ENCODE measurements around the gene EPC2.

Gene EPC2

GRCh38 chr2:148696985-148697384 lies 52.4 kb downstream of the EPC2 start:
- no peak overlapping the region for H3K4me3 ChIP-seq (ENCODE audit: insufficient read depth, low read depth, low read length)
- WGBS, 2 experiments = 95% methylated on average over 1 to 2 of the region's 2 CpGs
- H3K4me1 ChIP-seq (ENCODE audit: control insufficient read depth, insufficient read depth, low read length) = no peaks in the 10 kb centered on the region
- no peaks in the 10 kb centered on the region for H3K27me3 ChIP-seq (ENCODE audit: control insufficient read depth, insufficient read depth, low read length, poor library complexity, severe bottlenecking)
- H3K36me3 ChIP-seq (ENCODE audit: control insufficient read depth, insufficient read depth, low read length) = peaks cover 4% of the 10 kb centered on the region
- peaks cover 3% of the 10 kb centered on the region for H3K9me3 ChIP-seq (ENCODE audit: control insufficient read depth, low read length)
- H3K27ac ChIP-seq (ENCODE audit: insufficient read depth, low read depth, low read length, poor library complexity, severe bottlenecking) = no peak overlapping the region

- Histone ChIP-seq H3K9me3 (ENCODE audit: control insufficient read depth, low read length) (peaks cover 3% of the 10 kb centered on the region), H3K27ac (ENCODE audit: insufficient read depth, low read depth, low read length, poor library complexity, severe bottlenecking) (no peak overlapping the region), H3K27me3 (ENCODE audit: control insufficient read depth, insufficient read depth, low read length, poor library complexity, severe bottlenecking) (no peaks in the 10 kb centered on the region), H3K4me3 (ENCODE audit: insufficient read depth, low read depth, low read length) (no peak overlapping the region), H3K36me3 (ENCODE audit: control insufficient read depth, insufficient read depth, low read length) (peaks cover 16% of the 10 kb centered on the region), H3K4me1 (ENCODE audit: control insufficient read depth, insufficient read depth, low read length) (no peaks in the 10 kb centered on the region)
- 94 to 99% methylated on average over 3 of the region's 4 CpGs for WGBS, 2 experiments
Observed at GRCh38 chr2:148699830-148700229, 55.3 kb downstream of the EPC2 start.

DNA sequence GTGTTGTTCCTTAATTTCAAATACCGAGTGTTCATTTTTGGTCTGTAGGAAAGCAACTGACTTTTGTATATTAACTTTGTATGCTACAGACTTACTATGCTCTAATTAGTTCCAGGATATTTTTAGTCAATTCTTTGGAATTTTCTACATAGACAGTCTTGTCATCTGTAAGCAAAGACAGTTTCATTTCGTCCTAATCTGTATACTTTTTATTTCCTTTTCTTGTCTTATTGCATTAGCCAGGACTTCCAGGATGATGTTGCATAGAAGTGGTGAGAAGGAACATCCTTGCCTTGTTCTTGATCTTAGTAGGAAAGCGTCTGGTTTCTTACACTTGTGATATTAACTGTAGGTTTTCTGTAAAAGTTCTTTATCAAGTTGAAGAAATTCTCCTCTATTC lies 56.5 kb downstream of the EPC2 start:
- H3K27me3 ChIP-seq (ENCODE audit: control insufficient read depth, insufficient read depth, low read length, poor library complexity, severe bottlenecking) = no peaks in the 10 kb centered on the region
- 89 to 99% methylated on average over 1 to 3 of the region's 3 CpGs for WGBS, 2 experiments
- no peak overlapping the region for H3K27ac ChIP-seq (ENCODE audit: insufficient read depth, low read depth, low read length, poor library complexity, severe bottlenecking)
- peaks cover 18% of the 10 kb centered on the region for H3K36me3 ChIP-seq (ENCODE audit: control insufficient read depth, insufficient read depth, low read length)
- H3K9me3 ChIP-seq (ENCODE audit: control insufficient read depth, low read length) = peaks cover 3% of the 10 kb centered on the region
- no peak overlapping the region for H3K4me3 ChIP-seq (ENCODE audit: insufficient read depth, low read depth, low read length)
- H3K4me1 ChIP-seq (ENCODE audit: control insufficient read depth, insufficient read depth, low read length) = no peaks in the 10 kb centered on the region

GRCh38 chr2:148701877-148702276 lies 57.3 kb downstream of the EPC2 start:
- Histone ChIP-seq H3K27me3 (ENCODE audit: control insufficient read depth, insufficient read depth, low read length, poor library complexity, severe bottlenecking) (no peaks in the 10 kb centered on the region), H3K4me1 (ENCODE audit: control insufficient read depth, insufficient read depth, low read length) (no peaks in the 10 kb centered on the region), H3K27ac (ENCODE audit: insufficient read depth, low read depth, low read length, poor library complexity, severe bottlenecking) (no peak overlapping the region), H3K9me3 (ENCODE audit: control insufficient read depth, low read length) (peaks cover 3% of the 10 kb centered on the region), H3K36me3 (ENCODE audit: control insufficient read depth, insufficient read depth, low read length) (peaks cover 14% of the 10 kb centered on the region), H3K4me3 (ENCODE audit: insufficient read depth, low read depth, low read length) (no peak overlapping the region)

DNA sequence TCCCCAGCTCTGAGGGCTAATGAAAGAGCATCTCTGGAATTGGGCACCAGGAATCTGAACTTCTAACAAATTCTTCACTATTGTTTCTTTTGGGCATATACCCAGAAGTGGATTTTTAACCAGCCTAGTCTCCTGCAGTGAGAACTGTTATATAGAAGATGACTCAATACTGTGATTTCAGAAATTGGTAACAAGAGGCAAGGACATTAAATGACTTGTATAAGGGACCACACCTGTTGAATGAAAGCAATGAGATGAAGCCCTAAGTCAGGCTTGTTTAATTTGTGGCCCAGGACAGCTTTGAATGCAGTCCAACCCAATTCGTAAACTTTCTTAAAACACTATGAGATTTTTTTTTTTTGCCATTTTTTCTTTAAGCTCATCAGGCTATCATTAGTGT lies 57.9 kb downstream of the EPC2 start:
- Histone ChIP-seq H3K9me3 (ENCODE audit: control insufficient read depth, low read length) (peaks cover 3% of the 10 kb centered on the region), H3K36me3 (ENCODE audit: control insufficient read depth, insufficient read depth, low read length) (peaks cover 14% of the 10 kb centered on the region), H3K4me1 (ENCODE audit: control insufficient read depth, insufficient read depth, low read length) (no peaks in the 10 kb centered on the region), H3K27ac (ENCODE audit: insufficient read depth, low read depth, low read length, poor library complexity, severe bottlenecking) (no peak overlapping the region), H3K4me3 (ENCODE audit: insufficient read depth, low read depth, low read length) (no peak overlapping the region), H3K27me3 (ENCODE audit: control insufficient read depth, insufficient read depth, low read length, poor library complexity, severe bottlenecking) (no peaks in the 10 kb centered on the region)
- WGBS, 2 experiments = 94% methylated on average over 1 of the region's 1 CpG; no CpG with 5 or more reads in 1 of the 2 experiments

- no peaks in the 10 kb centered on the region for H3K27me3 ChIP-seq (ENCODE audit: control insufficient read depth, insufficient read depth, low read length, poor library complexity, severe bottlenecking)
- H3K9me3 ChIP-seq (ENCODE audit: control insufficient read depth, low read length) = peaks cover 3% of the 10 kb centered on the region
- no peak overlapping the region for H3K27ac ChIP-seq (ENCODE audit: insufficient read depth, low read depth, low read length, poor library complexity, severe bottlenecking)
- H3K4me1 ChIP-seq (ENCODE audit: control insufficient read depth, insufficient read depth, low read length) = no peaks in the 10 kb centered on the region
- H3K4me3 ChIP-seq (ENCODE audit: insufficient read depth, low read depth, low read length) = no peak overlapping the region
- peaks cover 14% of the 10 kb centered on the region for H3K36me3 ChIP-seq (ENCODE audit: control insufficient read depth, insufficient read depth, low read length)
Observed at GRCh38 chr2:148704247-148704646, 59.7 kb downstream of the EPC2 start.

DNA sequence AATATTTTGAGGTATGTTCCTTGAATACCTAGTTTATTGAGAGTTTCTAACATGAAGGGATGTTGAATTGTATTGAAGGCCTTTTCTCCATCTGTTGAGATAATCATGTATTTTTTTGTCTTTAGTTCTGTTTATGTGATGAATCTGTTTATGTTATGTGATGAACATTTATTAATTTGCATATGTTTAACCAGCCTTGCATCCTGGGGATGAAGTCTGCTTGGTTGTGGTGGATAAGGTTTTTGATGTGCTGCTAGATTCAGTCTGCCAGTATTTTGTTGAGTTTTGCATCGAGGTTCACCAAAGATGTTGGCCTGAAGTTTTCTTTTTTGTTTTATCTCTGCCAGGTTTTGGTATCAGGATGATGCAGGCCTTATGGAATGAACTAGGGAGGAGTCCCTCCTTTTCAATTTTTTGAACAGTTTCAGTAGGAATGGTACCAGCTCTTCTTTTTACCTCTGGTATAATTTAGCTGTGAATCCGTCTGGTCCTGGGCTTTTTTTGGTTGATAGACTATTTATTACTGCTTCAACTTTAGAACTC lies 71.9 kb downstream of the EPC2 start:
- H3K4me1 ChIP-seq (ENCODE audit: control insufficient read depth, insufficient read depth, low read length) = no peaks in the 10 kb centered on the region
- H3K4me3 ChIP-seq (ENCODE audit: insufficient read depth, low read depth, low read length) = no peak overlapping the region
- no peaks in the 10 kb centered on the region for H3K36me3 ChIP-seq (ENCODE audit: control insufficient read depth, insufficient read depth, low read length)
- no peaks in the 10 kb centered on the region for H3K9me3 ChIP-seq (ENCODE audit: control insufficient read depth, low read length)
- H3K27me3 ChIP-seq (ENCODE audit: control insufficient read depth, insufficient read depth, low read length, poor library complexity, severe bottlenecking) = no peaks in the 10 kb centered on the region
- WGBS, 2 experiments = 95 to 100% methylated on average over 1 to 2 of the region's 2 CpGs
- no peak overlapping the region for H3K27ac ChIP-seq (ENCODE audit: insufficient read depth, low read depth, low read length, poor library complexity, severe bottlenecking)

- H3K9me3 ChIP-seq (ENCODE audit: control insufficient read depth, low read length) = no peaks in the 10 kb centered on the region
- H3K4me1 ChIP-seq (ENCODE audit: control insufficient read depth, insufficient read depth, low read length) = peaks cover 5% of the 10 kb centered on the region
Observed at GRCh38 chr2:148718039-148718438, 73.5 kb downstream of the EPC2 start.

GRCh38 chr2:148719195-148719749 lies 74.7 kb downstream of the EPC2 start:
- WGBS, 2 experiments = 95 to 97% methylated on average over 6 of the region's 6 CpGs
- Histone ChIP-seq H3K27ac (ENCODE audit: insufficient read depth, low read depth, low read length, poor library complexity, severe bottlenecking) (no peak overlapping the region), H3K36me3 (ENCODE audit: control insufficient read depth, insufficient read depth, low read length) (no peaks in the 10 kb centered on the region), H3K9me3 (ENCODE audit: control insufficient read depth, low read length) (no peaks in the 10 kb centered on the region), H3K4me1 (ENCODE audit: control insufficient read depth, insufficient read depth, low read length) (peaks cover 5% of the 10 kb centered on the region), H3K4me3 (ENCODE audit: insufficient read depth, low read depth, low read length) (no peak overlapping the region), H3K27me3 (ENCODE audit: control insufficient read depth, insufficient read depth, low read length, poor library complexity, severe bottlenecking) (no peaks in the 10 kb centered on the region)

More at GRCh38 chr2:148718039-148718438, 73.5 kb downstream of the EPC2 start:
- H3K36me3 ChIP-seq (ENCODE audit: control insufficient read depth, insufficient read depth, low read length) = no peaks in the 10 kb centered on the region
- no peaks in the 10 kb centered on the region for H3K27me3 ChIP-seq (ENCODE audit: control insufficient read depth, insufficient read depth, low read length, poor library complexity, severe bottlenecking)
- no peak overlapping the region for H3K27ac ChIP-seq (ENCODE audit: insufficient read depth, low read depth, low read length, poor library complexity, severe bottlenecking)
- no peak overlapping the region for H3K4me3 ChIP-seq (ENCODE audit: insufficient read depth, low read depth, low read length)
- WGBS, 2 experiments = 74 to 78% methylated on average over 3 of the region's 3 CpGs

DNA sequence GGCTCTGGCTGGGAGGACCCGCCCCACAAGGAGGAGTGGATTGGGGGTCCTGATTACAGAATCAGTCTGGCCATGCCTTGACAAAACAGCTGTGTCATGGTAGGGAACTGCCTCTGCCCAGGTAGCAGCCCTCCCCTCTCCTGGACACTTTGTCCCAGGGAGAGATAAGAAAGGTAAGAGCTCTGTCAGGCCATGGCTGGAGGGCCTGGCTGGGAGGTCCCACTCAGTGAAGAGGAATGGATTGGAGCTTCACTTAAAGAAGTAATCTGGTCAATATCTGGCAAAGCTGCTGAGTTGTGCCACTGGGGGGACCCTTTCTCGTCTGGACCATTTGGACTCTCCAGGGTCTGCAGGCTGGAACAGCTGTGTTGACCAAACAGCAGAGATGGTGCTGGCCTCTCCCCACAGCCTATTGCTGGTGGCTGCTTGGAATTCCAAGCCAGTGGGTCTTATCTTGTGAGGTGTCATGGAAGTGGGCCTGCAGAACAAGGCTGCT lies 75.4 kb downstream of the EPC2 start:
- H3K9me3 ChIP-seq (ENCODE audit: control insufficient read depth, low read length) = no peaks in the 10 kb centered on the region
- H3K4me3 ChIP-seq (ENCODE audit: insufficient read depth, low read depth, low read length) = no peak overlapping the region
- no peaks in the 10 kb centered on the region for H3K36me3 ChIP-seq (ENCODE audit: control insufficient read depth, insufficient read depth, low read length)
- no peak overlapping the region for H3K27ac ChIP-seq (ENCODE audit: insufficient read depth, low read depth, low read length, poor library complexity, severe bottlenecking)
- no peaks in the 10 kb centered on the region for H3K27me3 ChIP-seq (ENCODE audit: control insufficient read depth, insufficient read depth, low read length, poor library complexity, severe bottlenecking)
- H3K4me1 ChIP-seq (ENCODE audit: control insufficient read depth, insufficient read depth, low read length) = peaks cover 5% of the 10 kb centered on the region
- WGBS, 2 experiments = 67 to 72% methylated on average over 2 of the region's 2 CpGs

Measured in ectodermal cell (in vitro differentiated cells).